ENCODE data around the gene RGS10. TPM values are rescaled to one million over a fixed set of nuclear protein-coding genes. Genes with fewer than 3 reads are reported as not detected.

Gene RGS10
- total and polyA plus RNA-seq, 3 experiments from 2014 or later, result 127 to 182 (median 130) TPM

GRCh38 chr10:119522747-119523426 is 19.6 kb downstream of the RGS10 start:
- Histone ChIP-seq H3K4me3 (ENCODE audit: low read length) (no peak overlapping the region), H3K27me3 (ENCODE audit: insufficient read depth, low read length, poor library complexity, severe bottlenecking) (no peaks in the 10 kb centered on the region), H3K27ac (ENCODE audit: low read depth, low read length) (no peak overlapping the region), H3K36me3 (ENCODE audit: insufficient read depth, low read length) (peaks cover 22% of the 10 kb centered on the region), H3K9me3 (ENCODE audit: low read length) (no peaks in the 10 kb centered on the region), H3K4me1 (ENCODE audit: insufficient read depth, low read length) (peaks cover 41% of the 10 kb centered on the region)
- Mint-ChIP-seq H3K4me3 (no peak overlapping the region), H3K36me3 (peaks cover 1 to 71% (median 4%) of the 10 kb centered on the region in 3 donors), H3K9me3 (no peaks in the 10 kb centered on the region), H3K27ac (peak overlapping the region in 1 of 8 donors; percentile 2), H3K27me3 (no peaks in the 10 kb centered on the region), H3K4me1 (peaks cover 27 to 49% (median 48%) of the 10 kb centered on the region in 3 donors)
- DNase-seq, result no peak
- POLR2A ChIA-PET, result interaction anchor here (0.6 kb wide), 2 partner anchors 29 to 156 kb away, joined by 3 read pairs; no protein-coding TSS in a partner anchor
- CTCF ChIA-PET, result interaction anchor here (11.1 kb wide), 1 partner anchor 17 kb away, joined by 83 read pairs; the partner anchor contains the start of gene RGS10

- H3K9me3 ChIP-seq (ENCODE audit: low read length), result no peaks in the 10 kb centered on the region
- H3K27ac ChIP-seq (ENCODE audit: low read depth, low read length), result no peak overlapping the region
- peaks cover 0 to 59% (median 1%) of the 10 kb centered on the region in 3 donors for H3K36me3 Mint-ChIP-seq
- no peaks in the 10 kb centered on the region for H3K27me3 ChIP-seq (ENCODE audit: insufficient read depth, low read length, poor library complexity, severe bottlenecking)
- H3K27ac Mint-ChIP-seq, result peak overlapping the region; percentile 23 to 82 (median 44)
- ChIA-PET CTCF (interaction anchor here (11.1 kb wide), 1 partner anchor 18 kb away, joined by 83 read pairs; the partner anchor contains the start of gene RGS10), POLR2A (no interaction called here)
- H3K9me3 Mint-ChIP-seq, result no peaks in the 10 kb centered on the region
- H3K4me1 Mint-ChIP-seq, result peaks cover 32 to 51% (median 48%) of the 10 kb centered on the region in 3 donors
- H3K4me3 ChIP-seq (ENCODE audit: low read length), result no peak overlapping the region
- H3K4me3 Mint-ChIP-seq, result no peak overlapping the region
- H3K4me1 ChIP-seq (ENCODE audit: insufficient read depth, low read length), result peaks cover 41% of the 10 kb centered on the region
- H3K27me3 Mint-ChIP-seq, result no peaks in the 10 kb centered on the region
- DNase-seq, result no peak
- peaks cover 15% of the 10 kb centered on the region for H3K36me3 ChIP-seq (ENCODE audit: insufficient read depth, low read length)
These were observed 20.9 kb downstream of the RGS10 start for GRCh38 chr10:119521443-119522204.

GRCh38 chr10:119520283-119520682 is 22.2 kb downstream of the RGS10 start:
- H3K4me3 Mint-ChIP-seq, result no peak overlapping the region
- H3K27ac Mint-ChIP-seq, result peak overlapping the region in 7 of 8 donors; percentile 54 to 93 (median 86)
- Histone ChIP-seq H3K4me3 (ENCODE audit: low read length) (no peak overlapping the region), H3K9me3 (ENCODE audit: low read length) (no peaks in the 10 kb centered on the region), H3K27me3 (ENCODE audit: insufficient read depth, low read length, poor library complexity, severe bottlenecking) (no peaks in the 10 kb centered on the region), H3K36me3 (ENCODE audit: insufficient read depth, low read length) (peaks cover 18% of the 10 kb centered on the region), H3K27ac (ENCODE audit: low read depth, low read length) (peak overlapping the region; percentile 38), H3K4me1 (ENCODE audit: insufficient read depth, low read length) (peaks cover 53% of the 10 kb centered on the region)
- POLR2A ChIA-PET, result no interaction called here
- H3K4me1 Mint-ChIP-seq, result peaks cover 39 to 55% (median 55%) of the 10 kb centered on the region in 3 donors
- H3K27me3 Mint-ChIP-seq, result no peaks in the 10 kb centered on the region
- CTCF ChIA-PET, result interaction anchor here (4.7 kb wide), 1 partner anchor 22 kb away, joined by 42 read pairs; the partner anchor contains the start of gene RGS10
- no peaks in the 10 kb centered on the region for H3K9me3 Mint-ChIP-seq
- no peak for DNase-seq
- peaks cover 0 to 51% (median 0%) of the 10 kb centered on the region in 3 donors for H3K36me3 Mint-ChIP-seq

GRCh38 chr10:119518936-119519335 is 23.6 kb downstream of the RGS10 start:
- Mint-ChIP-seq H3K27ac (peak overlapping the region; percentile 80 to 98 (median 92)), H3K36me3 (peaks cover 0 to 48% (median 4%) of the 10 kb centered on the region in 3 donors), H3K4me1 (peaks cover 41 to 60% (median 58%) of the 10 kb centered on the region in 3 donors), H3K9me3 (no peaks in the 10 kb centered on the region), H3K27me3 (no peaks in the 10 kb centered on the region), H3K4me3 (peak overlapping the region in 6 of 7 donors; percentile 8 to 71 (median 44))
- CTCF ChIA-PET, result interaction anchor here (0.7 to 4.7 kb wide), 7 partner anchors 7 to 311 kb away, joined by 3 to 42 read pairs (median 9); partner anchors contain the start of genes GRK5 and RGS10
- Histone ChIP-seq H3K27ac (ENCODE audit: low read depth, low read length) (peak overlapping the region; percentile 43), H3K9me3 (ENCODE audit: low read length) (no peaks in the 10 kb centered on the region), H3K4me3 (ENCODE audit: low read length) (no peak overlapping the region), H3K4me1 (ENCODE audit: insufficient read depth, low read length) (peaks cover 60% of the 10 kb centered on the region), H3K27me3 (ENCODE audit: insufficient read depth, low read length, poor library complexity, severe bottlenecking) (no peaks in the 10 kb centered on the region), H3K36me3 (ENCODE audit: insufficient read depth, low read length) (peaks cover 20% of the 10 kb centered on the region)
- DNase-seq, result no peak
- POLR2A ChIA-PET, result interaction anchor here (3.4 kb wide), 1 partner anchor 22 kb away, joined by 24 read pairs; the partner anchor contains the start of gene RGS10

- H3K36me3 ChIP-seq (ENCODE audit: insufficient read depth, low read length), result peaks cover 20% of the 10 kb centered on the region
- H3K9me3 ChIP-seq (ENCODE audit: low read length), result no peaks in the 10 kb centered on the region
- POLR2A ChIA-PET, result interaction anchor here (1.2 to 3.4 kb wide), 4 partner anchors 15 to 28 kb away, joined by 3 to 24 read pairs (median 6); partner anchors contain the start of gene RGS10
- peaks cover 0 to 49% (median 6%) of the 10 kb centered on the region in 3 donors for H3K36me3 Mint-ChIP-seq
- H3K27ac ChIP-seq (ENCODE audit: low read depth, low read length), result peak overlapping the region; percentile 35
- peak overlapping the region; percentile 90 to 98 (median 96) for H3K27ac Mint-ChIP-seq
- peaks cover 42 to 60% (median 55%) of the 10 kb centered on the region in 3 donors for H3K4me1 Mint-ChIP-seq
- no peaks in the 10 kb centered on the region for H3K27me3 ChIP-seq (ENCODE audit: insufficient read depth, low read length, poor library complexity, severe bottlenecking)
- no peaks in the 10 kb centered on the region for H3K9me3 Mint-ChIP-seq
- H3K4me3 Mint-ChIP-seq, result peak overlapping the region; percentile 62 to 82 (median 76)
- peak overlapping the region; percentile 40 for H3K4me3 ChIP-seq (ENCODE audit: low read length)
- no peaks in the 10 kb centered on the region for H3K27me3 Mint-ChIP-seq
- no peak for DNase-seq
- CTCF ChIA-PET, result interaction anchor here (0.6 to 4.7 kb wide), 12 partner anchors 8 to 310 kb away, joined by 3 to 42 read pairs (median 6); partner anchors contain the start of genes GRK5 and RGS10
- H3K4me1 ChIP-seq (ENCODE audit: insufficient read depth, low read length), result peaks cover 60% of the 10 kb centered on the region
These were observed 24.3 kb downstream of the RGS10 start for GRCh38 chr10:119518176-119518575.

GRCh38 chr10:119517235-119518141 is 25.0 kb downstream of the RGS10 start:
- Mint-ChIP-seq H3K4me1 (peaks cover 42 to 60% (median 55%) of the 10 kb centered on the region in 3 donors), H3K9me3 (no peaks in the 10 kb centered on the region), H3K36me3 (peaks cover 0 to 49% (median 6%) of the 10 kb centered on the region in 3 donors), H3K27me3 (no peaks in the 10 kb centered on the region), H3K27ac (peak overlapping the region; percentile 90 to 98 (median 96)), H3K4me3 (peak overlapping the region; percentile 62 to 89 (median 76))
- Histone ChIP-seq H3K27ac (ENCODE audit: low read depth, low read length) (peak overlapping the region; percentile 58), H3K27me3 (ENCODE audit: insufficient read depth, low read length, poor library complexity, severe bottlenecking) (no peaks in the 10 kb centered on the region), H3K4me3 (ENCODE audit: low read length) (peak overlapping the region; percentile 40), H3K4me1 (ENCODE audit: insufficient read depth, low read length) (peaks cover 60% of the 10 kb centered on the region), H3K9me3 (ENCODE audit: low read length) (no peaks in the 10 kb centered on the region), H3K36me3 (ENCODE audit: insufficient read depth, low read length) (peaks cover 20% of the 10 kb centered on the region)
- ChIA-PET POLR2A (interaction anchor here (0.5 to 3.4 kb wide), 6 partner anchors 12 to 298 kb away, joined by 3 to 24 read pairs (median 3); partner anchors contain the start of gene RGS10), CTCF (interaction anchor here (0.6 to 4.7 kb wide), 13 partner anchors 9 to 342 kb away, joined by 3 to 42 read pairs (median 5); partner anchors contain the start of genes GRK5 and RGS10)
- DNase-seq, result peak in 4 of 5 donors; percentile 18 to 69 (median 49)

Measured in CD8-positive, alpha-beta memory T cell (primary cell).